Left forelimb (tissue), 1 donor: ENCODE measurements around the gene IQGAP1.

Experiments
- DNase-seq: peaks from one replicate; pipeline ENCODE4 v3.0.0-alpha.2; 2018; ENCODE audit warnings: low spot score

IQGAP1 gene

DNA sequence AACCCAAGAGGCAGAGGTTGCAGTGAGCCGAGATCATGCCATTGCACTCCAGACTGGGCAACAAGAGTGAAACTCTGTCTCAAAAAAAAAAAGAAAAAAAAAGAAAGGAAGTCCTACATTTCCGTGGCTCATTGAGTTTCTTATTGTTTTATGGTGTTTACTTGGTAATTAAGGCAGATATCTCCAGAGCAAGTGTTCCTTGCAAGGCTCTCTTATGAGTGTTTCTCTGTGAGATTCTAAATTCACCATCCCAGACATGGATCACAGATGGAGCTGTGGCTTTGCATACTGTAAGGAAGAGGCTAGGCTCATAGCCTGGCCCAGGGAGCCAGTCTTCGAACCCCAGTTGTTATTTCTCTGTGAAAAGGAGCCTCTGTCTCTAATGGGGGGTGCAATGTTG lies 53.0 kb downstream of the IQGAP1 start:
- DNase-seq = no peak

DNA sequence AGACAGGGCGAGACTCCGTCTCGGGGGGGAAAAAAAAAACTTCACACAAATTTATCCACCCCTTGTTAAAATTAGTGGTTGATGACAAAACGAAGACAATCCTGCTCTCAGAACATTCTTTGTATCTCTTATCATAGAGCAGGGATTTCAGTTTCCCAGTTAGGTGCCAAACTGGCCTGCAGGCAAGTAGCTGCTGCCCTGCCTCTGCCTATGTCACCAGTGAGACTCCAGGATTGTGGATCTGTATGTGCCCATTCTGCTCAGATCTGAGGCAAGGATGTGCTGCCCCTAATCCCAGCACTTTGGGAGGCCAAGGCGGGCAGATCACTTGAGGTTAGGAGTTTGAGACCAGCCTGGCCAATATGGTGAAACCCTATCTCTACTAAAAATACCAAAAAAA lies 54.4 kb downstream of the IQGAP1 start:
- no peak for DNase-seq

DNA sequence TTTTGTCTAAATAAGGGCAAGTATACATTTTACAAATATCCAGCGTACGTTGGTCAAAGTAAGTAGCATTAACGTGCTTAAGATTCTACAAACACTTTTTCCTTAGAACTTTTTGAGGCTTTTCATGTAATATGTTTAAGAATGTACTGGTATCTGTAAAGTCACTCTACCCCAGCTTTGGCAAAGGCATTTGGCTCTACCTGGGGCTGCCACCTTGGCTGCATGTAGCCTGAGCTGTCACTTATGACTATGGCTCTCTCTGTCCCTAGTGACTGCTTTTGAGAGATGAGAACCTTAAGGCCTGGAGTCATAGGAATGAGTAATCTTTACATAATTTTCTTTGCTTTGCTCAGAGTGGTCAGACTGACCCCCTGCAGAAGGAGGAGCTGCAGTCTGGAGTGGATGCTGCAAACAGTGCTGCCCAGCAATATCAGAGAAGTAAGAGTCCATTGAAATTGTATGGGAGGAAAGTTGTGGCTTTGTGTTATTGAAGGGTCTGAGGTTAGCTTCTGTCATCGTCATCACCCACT lies 61.2 kb downstream of the IQGAP1 start:
- DNase-seq = no peak

DNA sequence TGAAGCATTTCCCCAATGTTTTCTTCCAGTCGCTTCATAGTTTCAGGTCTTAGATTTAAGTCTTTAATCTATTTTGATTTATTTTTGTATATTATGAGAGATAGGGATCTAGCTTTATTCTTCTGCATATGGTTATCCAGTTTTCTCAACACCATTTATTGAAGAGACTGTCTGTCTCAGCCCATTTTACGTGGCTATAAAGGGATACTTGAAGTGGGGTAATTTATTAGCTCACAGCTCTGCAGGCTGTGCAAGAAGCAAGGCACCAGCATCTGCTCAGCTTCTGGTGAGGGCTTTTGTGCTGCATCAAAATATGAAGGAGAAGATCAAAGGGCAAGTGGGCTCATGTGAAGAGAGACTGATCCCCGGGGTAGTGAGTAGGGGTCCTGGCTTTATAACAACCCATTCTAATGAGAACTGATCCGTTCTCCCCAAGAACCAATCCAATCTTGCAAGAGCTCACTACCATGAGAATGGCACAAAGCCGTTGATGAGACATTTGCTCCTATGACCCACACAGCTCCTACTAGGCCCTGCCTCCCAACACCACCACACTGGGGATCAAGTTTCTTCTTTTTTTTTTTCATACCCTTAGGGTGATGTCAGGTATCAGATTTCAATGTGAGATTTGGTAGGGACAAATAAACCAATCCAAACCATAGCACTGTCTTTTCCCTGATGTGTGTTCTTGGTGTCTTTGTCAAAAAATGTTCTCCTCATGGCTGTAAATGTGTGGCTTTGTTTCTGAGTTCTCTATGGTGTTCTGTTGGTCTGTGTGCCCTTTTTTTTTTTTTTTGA lies 63.2 kb downstream of the IQGAP1 start:
- no peak for DNase-seq

DNA sequence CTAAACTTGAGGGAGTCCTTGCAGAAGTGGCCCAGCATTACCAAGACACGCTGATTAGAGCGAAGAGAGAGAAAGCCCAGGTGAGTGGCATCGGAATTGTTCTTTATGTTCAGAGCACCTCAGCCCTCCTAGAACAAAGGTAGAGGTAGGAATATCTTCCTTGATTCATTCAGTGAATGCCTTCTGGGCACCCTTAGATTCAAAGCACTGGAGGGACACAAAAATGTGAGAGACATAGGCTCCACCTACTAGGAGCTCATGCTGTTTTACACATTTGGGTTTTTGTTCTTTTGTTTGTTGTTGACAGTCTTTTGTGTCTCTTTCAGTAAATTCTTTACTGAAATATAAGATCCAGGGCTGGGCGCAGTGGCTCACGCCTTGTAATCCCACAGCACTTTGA lies 68.2 kb downstream of the IQGAP1 start:
- DNase-seq = no peak

DNA sequence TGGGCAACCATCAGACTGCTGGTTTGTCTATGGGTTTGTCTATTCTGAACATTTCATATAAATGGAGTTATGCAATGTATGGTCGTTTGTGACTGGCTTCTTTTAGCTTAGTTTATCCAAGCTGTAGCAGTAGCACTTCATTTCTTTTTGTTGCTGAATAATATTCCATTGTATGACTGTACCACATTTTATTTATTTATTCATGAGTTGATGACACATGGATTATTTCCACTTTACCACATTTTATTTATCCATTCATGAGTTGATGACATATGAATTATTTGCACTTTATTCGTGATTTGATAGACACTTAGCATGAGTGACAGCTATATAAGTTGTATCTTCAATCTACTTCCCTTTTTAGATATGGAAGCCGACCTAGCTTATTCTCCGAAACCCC lies 70.0 kb downstream of the IQGAP1 start:
- DNase-seq = no peak

DNA sequence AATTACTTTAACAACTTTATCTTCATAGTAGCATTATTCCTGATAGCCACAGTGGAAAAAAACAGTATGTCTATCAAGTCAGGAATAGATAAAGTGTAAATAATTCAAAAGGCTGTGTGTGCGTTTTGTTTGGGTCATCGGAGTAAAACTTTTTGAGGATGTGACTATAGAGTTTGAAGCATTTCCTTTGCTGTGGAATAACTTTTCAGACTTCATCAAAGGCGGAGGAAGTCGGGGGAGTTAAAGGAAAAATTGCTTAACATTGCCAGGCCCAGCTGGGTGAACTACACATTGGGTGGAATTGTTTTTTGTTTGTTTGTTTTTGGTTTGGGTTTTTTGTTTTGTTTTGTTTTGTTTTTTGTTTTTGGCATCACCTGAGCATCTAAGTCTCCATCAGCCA lies 71.3 kb downstream of the IQGAP1 start:
- no peak for DNase-seq

DNA sequence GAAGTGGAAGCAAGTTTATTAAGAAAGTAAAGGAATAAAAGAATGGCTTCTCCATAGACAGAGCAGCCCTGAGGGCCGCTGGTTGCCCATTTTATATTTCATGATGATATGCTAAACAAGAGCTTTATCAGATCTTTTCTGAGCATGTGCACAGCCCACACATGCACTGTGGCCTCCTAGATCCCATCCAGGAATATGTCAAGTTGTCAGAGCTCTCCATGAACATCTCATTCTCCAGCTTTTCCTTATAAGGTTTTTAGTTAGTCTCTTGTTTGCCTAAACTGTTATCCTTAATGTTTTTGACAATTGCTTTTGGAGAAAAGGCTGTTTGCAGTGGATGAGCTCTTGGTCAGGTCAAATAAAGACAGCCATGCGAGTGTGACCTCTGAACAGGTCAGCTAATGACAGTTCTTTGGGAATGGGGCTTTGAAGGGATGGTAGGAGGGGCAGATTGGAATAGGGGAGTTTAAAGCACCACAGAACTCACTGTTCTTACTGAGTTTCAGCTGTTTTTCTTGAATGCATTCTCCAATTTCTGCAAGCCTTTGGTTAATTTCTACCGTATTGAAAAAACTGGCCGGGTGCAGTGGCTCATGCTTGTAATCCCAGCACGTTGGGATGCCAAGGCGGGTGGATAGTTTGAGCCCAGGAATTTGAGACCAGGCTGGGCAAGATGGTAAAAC lies 72.2 kb downstream of the IQGAP1 start:
- DNase-seq = no peak

DNA sequence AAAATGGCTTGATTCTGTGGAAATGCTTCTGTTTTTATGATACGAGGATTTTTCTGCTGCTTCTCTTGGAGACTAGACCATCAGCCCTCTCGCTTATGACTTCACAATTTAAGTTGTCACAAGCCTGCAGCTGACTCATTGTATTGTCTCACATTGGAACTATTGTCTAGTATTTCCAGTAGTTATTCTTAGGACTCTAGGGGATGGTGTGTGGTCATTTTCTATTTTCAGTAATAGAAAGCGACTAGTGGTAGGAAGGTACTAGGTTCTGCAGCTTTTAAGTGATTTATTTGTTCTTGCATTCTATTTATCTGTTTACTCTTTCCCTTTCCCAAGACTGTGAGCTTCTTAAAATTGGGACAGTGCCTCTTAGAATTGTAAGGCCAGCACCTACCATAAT lies 75.3 kb downstream of the IQGAP1 start:
- DNase-seq = no peak

DNA sequence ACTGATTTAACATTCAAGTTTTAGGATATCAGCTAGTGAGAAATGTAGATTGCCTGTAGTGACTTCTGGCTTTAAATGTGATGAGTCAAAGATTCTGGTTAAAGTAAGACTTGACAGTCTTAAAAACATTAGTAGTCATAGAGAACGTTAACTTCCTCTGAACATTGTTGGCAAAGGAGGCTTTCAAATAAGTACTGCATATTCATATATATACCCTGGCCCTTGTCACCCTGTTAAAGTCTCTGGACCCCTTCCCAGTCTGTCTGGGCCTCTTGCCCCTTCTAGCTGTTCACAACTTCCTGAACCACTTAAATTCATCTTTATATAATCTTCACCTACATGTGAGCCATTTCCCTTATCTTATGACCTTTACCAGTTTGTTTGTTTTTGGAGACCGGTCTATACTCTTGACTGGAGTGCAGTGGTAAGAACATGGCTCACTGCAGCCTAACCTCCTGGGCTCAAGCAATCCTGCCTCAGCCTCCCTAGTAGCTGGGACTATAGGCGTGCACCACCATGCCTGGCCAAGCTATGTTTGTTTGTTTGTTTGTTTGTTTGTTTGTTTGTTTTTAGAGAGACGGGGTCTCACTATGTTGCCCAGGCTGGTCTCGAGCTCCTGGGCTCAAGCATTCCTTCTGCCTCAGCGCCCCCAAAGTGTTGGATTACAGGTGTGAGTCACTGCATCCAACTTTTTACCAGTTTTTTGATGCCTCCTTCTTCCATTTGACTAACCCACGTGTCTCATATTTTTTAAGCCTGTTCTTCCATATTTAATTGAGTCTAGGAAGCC lies 77.3 kb downstream of the IQGAP1 start:
- DNase-seq = no peak

DNA sequence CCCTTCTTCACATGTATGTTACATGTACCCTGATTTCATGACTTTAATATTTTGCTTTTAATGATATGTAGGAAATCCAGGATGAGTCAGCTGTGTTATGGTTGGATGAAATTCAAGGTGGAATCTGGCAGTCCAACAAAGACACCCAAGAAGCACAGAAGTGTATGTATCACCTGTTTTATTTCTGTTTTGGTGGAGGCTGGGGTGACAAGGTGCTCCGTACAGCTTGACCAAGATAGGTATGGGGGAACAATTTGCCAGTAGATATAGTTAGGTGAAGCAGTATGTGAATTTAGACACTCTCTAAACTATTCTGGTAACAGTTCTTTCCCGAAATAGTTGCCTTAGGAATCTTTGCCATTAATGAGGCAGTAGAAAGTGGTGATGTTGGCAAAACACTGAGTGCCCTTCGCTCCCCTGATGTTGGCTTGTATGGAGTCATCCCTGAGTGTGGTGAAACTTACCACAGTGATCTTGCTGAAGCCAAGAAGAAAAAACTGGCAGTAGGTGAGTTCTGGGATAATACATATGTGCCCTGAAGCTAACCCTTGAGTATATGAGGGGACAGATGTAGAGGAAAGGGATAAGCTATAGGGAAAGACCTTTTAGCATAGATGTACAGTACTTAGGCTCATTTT lies 78.0 kb downstream of the IQGAP1 start:
- DNase-seq = no peak

DNA sequence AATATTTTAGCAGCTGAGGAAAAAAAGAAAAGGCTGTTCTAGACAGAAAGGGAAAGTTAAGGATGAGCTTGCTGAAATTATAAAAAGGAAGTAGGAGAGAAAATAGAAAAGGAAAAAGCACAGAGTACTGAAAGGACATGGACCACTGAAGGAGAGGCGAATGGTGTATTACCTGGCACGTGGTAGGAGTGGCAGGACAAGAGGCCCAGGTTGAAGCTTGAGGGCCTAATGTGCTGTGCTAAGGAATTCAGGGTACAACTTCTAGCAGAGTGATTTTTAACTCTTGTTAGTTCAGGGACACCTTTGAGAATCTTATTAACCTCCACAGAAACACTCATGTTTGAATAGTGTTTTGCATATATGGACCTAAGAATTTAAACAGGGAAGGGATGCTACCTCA lies 81.7 kb downstream of the IQGAP1 start:
- no peak for DNase-seq

DNA sequence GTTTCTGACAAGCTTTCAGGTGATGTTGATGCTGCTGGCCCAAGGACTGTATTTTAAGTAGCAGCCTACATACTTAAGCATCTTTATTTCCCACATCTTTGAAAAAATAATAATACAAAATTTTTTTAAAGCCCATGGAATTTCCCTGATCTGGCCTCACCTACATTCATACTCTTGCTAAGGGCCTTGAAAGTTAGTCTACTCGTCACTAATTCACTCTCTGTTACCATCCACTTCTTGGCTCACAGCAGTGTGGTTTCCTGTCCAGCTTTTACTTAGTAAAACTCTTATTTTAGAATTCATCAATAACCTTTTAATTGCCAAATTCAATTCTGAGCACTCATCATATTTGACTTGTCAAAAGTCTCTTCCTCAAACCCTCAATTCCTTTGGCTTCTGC lies 82.4 kb downstream of the IQGAP1 start:
- no peak for DNase-seq

DNA sequence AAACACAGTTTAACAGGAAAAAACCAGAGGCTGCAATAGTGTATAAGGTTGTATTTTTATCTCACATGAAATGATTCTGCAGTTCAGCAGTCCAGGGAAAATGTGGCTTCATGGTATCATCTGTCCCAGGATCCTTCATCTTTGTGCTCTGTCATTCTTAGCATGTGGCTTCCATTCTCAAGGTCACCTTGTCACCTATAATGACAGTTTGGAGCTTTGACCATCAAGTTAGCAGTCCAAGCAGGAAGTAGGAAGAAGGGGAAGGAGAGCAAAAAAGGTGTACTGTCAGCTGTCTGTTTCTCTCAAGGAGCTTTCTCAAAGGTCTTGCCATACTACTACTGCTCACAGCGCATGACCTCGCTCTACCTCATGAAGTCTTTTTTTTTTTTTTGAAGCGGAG lies 83.1 kb downstream of the IQGAP1 start:
- DNase-seq = no peak

DNA sequence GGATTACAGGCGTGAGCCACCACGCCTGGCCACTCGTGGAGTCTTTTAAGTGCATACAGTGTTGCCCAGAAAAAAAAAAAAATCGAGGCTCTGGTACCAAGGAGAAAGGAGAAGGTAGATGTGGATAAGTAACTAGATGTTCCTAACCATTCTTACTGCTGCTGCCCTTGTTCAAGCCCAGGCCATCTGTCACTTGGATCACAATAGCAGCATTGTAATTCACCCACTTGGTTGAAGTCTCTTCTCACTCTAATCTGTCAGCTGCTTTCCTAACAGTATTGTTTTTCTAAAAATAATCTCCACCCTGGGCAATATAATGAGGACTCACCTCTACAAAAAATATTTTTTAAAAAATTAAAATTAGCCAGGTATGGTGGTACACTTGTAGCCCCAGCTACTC lies 83.7 kb downstream of the IQGAP1 start:
- no peak for DNase-seq

DNA sequence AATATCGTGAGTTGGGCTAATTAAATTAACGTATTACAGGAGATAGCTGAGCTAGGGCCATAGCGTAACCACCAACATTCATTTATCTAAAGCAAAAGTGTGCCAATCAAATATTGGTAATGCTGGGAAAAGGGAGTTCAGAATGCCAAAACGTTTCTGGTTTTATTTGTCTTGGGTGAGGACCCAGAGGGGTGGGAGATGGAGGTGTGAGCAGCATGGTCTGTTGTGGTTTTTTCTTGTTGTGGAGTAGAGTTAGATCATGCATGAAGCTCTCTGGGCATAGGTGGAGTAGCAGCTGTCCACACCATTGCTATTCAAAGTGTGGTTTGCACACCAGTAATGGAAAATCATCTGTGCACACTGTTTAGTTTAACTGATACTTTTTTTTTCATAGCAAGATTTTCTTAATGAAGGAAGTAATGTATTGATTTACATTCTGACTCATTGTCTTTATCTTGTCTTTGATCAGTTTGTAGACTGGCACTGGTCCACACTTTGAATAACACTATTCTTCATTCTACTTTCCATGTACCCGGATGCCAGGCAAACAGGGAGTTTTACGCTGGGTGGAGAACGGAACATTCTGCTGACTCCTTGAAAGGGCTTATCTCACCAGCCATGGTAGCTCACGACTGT lies 90.9 kb downstream of the IQGAP1 start:
- no peak for DNase-seq

DNA sequence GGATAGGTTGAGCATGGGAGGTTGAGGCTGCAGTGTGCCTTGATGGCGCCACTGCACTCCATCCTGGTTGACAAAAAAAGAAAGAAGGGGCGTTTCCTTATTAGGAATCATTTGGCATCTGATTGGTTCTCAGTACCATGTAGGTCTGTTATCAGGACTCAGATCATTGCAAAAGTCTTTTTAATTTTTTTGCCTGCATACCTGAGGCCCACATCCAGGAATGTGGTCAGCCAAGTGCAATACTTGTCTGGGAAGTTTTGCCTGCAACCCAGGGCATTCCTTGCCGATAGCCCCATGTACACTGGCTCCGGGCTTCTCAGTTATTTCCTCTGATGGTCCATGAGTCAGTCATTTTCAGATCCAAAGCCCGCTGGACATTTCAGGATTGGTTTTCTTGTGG lies 91.6 kb downstream of the IQGAP1 start:
- no peak for DNase-seq

DNA sequence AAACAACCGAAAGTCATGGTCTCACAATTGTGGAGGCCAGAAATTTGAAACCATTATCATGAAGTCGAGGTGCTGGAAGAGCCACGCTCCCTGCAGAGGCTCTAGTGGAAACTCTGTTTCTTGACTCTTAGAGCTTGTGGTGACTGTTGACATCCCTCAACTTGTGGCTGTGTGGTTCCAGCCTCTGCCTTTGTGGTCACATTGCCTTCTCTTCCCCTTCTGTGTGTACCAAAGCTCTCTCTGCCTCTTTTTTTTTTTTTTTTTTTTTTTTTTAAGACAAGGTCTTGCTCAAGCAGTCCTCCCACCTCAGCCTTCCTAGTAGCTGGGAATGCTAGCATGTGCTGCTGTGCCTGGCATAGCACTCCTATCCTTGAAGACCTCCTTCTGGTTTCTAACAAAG lies 93.0 kb downstream of the IQGAP1 start:
- no peak for DNase-seq

DNA sequence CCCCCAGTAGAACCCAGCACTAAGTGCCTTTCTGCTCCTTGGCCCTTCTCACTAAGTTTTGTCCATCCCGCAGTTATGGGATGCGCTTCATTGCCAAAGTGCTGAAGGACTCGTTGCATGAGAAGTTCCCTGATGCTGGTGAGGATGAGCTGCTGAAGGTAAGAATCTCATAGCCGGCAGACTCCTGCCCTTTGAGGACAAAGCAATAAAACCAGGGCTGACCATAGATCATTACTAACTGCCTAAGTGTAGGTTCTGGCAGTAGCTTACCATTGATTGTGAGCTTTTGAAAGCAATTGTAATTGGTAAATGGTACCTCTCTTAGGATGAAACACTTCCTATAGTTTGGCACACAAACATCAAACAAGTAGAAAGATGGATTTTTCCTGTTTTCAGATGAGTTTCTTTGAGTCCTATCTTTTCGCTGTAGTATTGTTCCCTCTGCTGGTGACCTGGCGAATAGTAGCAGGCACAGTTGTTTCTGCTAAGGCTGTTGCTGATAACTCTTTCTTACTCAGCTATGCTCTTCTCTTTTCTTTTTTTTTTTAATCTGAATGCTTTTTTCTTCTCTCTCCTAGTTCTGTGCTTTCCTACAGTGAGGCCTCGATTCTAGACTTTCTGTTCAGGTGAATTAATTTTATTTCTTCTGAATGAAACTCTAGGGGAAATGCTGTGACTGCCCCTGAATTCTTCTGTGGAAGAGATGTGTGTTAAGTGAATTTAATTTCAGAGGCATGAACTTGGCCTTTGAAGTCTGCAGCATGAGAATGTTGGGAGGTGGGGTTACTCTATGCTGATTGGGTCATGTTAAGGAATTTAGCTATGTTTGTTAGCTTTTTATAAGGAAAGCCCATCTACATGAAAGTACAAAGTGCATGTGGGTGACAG lies 94.3 kb downstream of the IQGAP1 start:
- DNase-seq = no peak

DNA sequence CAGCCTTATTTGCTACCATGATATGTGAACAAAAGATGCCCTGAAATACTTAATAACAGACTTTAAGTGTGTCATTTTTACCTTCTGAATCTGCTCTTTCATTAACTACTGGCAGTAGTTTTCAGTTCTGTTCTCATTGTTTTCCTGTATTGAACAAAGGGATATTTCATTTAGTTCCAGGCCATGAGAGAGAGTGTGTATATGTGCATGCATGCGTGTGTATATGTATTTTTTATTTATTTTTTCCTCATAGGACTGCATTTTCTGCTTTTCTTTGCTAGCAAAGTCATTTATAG lies 94.9 kb downstream of the IQGAP1 start:
- DNase-seq = no peak

DNA sequence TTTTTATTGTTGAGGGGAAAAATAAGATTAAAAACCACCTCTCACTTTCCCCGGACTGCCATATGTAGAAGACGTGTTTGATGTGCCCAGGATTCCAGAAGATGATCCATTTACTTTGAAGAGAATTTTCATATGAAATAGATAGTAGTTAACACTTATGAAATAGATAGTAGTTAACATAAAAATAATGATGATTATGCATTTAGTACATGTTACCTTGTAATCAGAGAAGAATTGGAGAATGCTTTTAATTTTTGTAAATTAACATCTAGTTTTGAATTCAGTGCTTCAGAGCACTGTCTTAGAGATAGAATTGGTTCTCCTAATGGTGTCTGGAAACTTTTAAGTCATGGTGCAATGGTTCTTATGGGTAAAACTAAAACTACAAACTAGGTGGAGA lies 95.6 kb downstream of the IQGAP1 start:
- DNase-seq = no peak
